H9 (cell line): Measurements from ENCODE around the gene ULK4. TPM values are rescaled to one million over a fixed set of nuclear protein-coding genes. Genes with fewer than 3 reads are reported as not detected.

ENCODE experiments used
- DNase-seq: peaks from one replicate; pipeline ENCODE4 v3.0.0-alpha.2; 2017
- H2AFZ ChIP-seq: one replicate; pipeline ENCODE4 v1.6.1; 2013; ENCODE audit warnings: mild to moderate bottlenecking, low read length, control low read depth, moderate library complexity
- H2AK5ac ChIP-seq: 2 replicates; pipeline ENCODE4 v1.6.1; 2013; ENCODE audit warnings: low read length, control low read depth, mixed read lengths; ENCODE audit not compliant: insufficient read length
- H2BK120ac ChIP-seq: one replicate; pipeline ENCODE4 v1.6.1; 2013; ENCODE audit warnings: low read depth, mild to moderate bottlenecking, low read length, control low read depth, inconsistent platforms; ENCODE audit not compliant: poor library complexity, severe bottlenecking
- H2BK12ac ChIP-seq: 2 replicates; pipeline ENCODE4 v1.6.1; 2013; ENCODE audit warnings: low read length, control low read depth, mixed read lengths, low read depth; ENCODE audit not compliant: insufficient read length
- H2BK15ac ChIP-seq: 2 replicates; pipeline ENCODE4 v1.6.1; 2013; ENCODE audit warnings: low read depth, low read length, control low read depth
- H2BK20ac ChIP-seq: one replicate; pipeline ENCODE4 v1.6.1; 2013; ENCODE audit warnings: low read depth, mild to moderate bottlenecking, low read length, control low read depth, inconsistent platforms; ENCODE audit not compliant: poor library complexity, severe bottlenecking
- H2BK5ac ChIP-seq: 2 replicates; pipeline ENCODE4 v1.6.1; 2013; ENCODE audit warnings: low read length, control low read depth, mixed read lengths; ENCODE audit not compliant: insufficient read length
- H3K14ac ChIP-seq: 2 replicates; pipeline ENCODE4 v1.6.1; 2013; ENCODE audit warnings: low read length, control low read depth; ENCODE audit not compliant: insufficient read depth
- H3K18ac ChIP-seq: 2 replicates; pipeline ENCODE4 v1.6.1; 2013; ENCODE audit warnings: low read depth, mild to moderate bottlenecking, mixed read lengths, low read length, control low read depth; ENCODE audit not compliant: insufficient read length
- H3K23ac ChIP-seq: 2 replicates; pipeline ENCODE4 v1.6.1; 2013; ENCODE audit warnings: low read length, control low read depth, mixed read lengths, low read depth; ENCODE audit not compliant: insufficient read length
- H3K23me2 ChIP-seq: 2 replicates; pipeline ENCODE4 v1.6.1; 2013; ENCODE audit warnings: low read depth, mild to moderate bottlenecking, mixed read lengths, low read length, control low read depth; ENCODE audit not compliant: insufficient read length, poor library complexity, severe bottlenecking
- H3K27ac ChIP-seq: 2 replicates; pipeline ENCODE4 v1.5.1; 2013; ENCODE audit warnings: low read length, control low read depth, mixed read lengths, low read depth; ENCODE audit not compliant: insufficient read length
- H3K27me3 ChIP-seq: 2 replicates; pipeline ENCODE4 v1.6.1; 2013; ENCODE audit warnings: low read length, control low read depth, inconsistent platforms; ENCODE audit not compliant: insufficient read depth
- H3K4ac ChIP-seq: 2 replicates; pipeline ENCODE4 v1.6.1; 2013; ENCODE audit warnings: low read depth, mild to moderate bottlenecking, control low read depth, inconsistent platforms, low read length, moderate library complexity
- H3K4me1 ChIP-seq: 2 replicates; pipeline ENCODE4 v1.6.1; 2013; ENCODE audit warnings: low read length, control low read depth, inconsistent platforms; ENCODE audit not compliant: insufficient read depth
- H3K4me2 ChIP-seq: 2 replicates; pipeline ENCODE4 v1.6.1; 2013; ENCODE audit warnings: low read length, control low read depth, mixed read lengths; ENCODE audit not compliant: insufficient read length, insufficient read depth
- H3K56ac ChIP-seq: 2 replicates; pipeline ENCODE4 v1.6.1; 2013; ENCODE audit warnings: low read depth, mild to moderate bottlenecking, mixed read lengths, low read length, control low read depth; ENCODE audit not compliant: insufficient read length
- H3K79me1 ChIP-seq: 2 replicates; pipeline ENCODE4 v1.6.1; 2013; ENCODE audit warnings: low read depth, mild to moderate bottlenecking, moderate library complexity, low read length, control low read depth, inconsistent platforms; ENCODE audit not compliant: insufficient read depth, poor library complexity, severe bottlenecking
- H3K79me2 ChIP-seq: 2 replicates; pipeline ENCODE4 v1.6.1; 2013; ENCODE audit warnings: low read length, control low read depth, inconsistent platforms; ENCODE audit not compliant: insufficient read depth
- H3K9ac ChIP-seq: 2 replicates; pipeline ENCODE4 v1.6.1; 2013; ENCODE audit warnings: low read length, control low read depth, mixed read lengths; ENCODE audit not compliant: insufficient read length; ENCODE audit errors: extremely low read depth
- H3K9me3 ChIP-seq: one replicate; pipeline ENCODE4 v1.6.1; 2013; ENCODE audit warnings: low read depth, low read length, inconsistent platforms; ENCODE audit not compliant: control insufficient read depth
- H3T11ph ChIP-seq: one replicate; pipeline ENCODE4 v1.6.1; 2013; ENCODE audit warnings: mild to moderate bottlenecking, low read length, control low read depth, inconsistent platforms
- H4K20me1 ChIP-seq: one replicate; pipeline ENCODE4 v1.6.1; 2013; ENCODE audit not compliant: control insufficient read depth, insufficient read length, insufficient read depth
- H4K5ac ChIP-seq: 2 replicates; pipeline ENCODE4 v1.6.1; 2013; ENCODE audit warnings: low read depth, mild to moderate bottlenecking, mixed read lengths, low read length, control low read depth; ENCODE audit not compliant: insufficient read length
- H4K8ac ChIP-seq: replicated peaks from 2 replicates; pipeline ENCODE4 v1.6.1; 2013; ENCODE audit warnings: low read length, control low read depth, mixed read lengths, low read depth; ENCODE audit not compliant: insufficient read length
- H4K91ac ChIP-seq: 2 replicates; pipeline ENCODE4 v1.6.1; 2013; ENCODE audit warnings: low read depth, mild to moderate bottlenecking, moderate library complexity, mixed read lengths, low read length, control low read depth; ENCODE audit not compliant: insufficient read length
- H3K27ac Mint-ChIP-seq, 3 experiments: 2 replicates in 2 of 3; 3 replicates in 1 of 3; pipeline ENCODE4 v1.8.0; 2020 to 2021; ENCODE audit warnings: mixed read lengths in 3 of 3, mild to moderate bottlenecking in 1 of 3, moderate library complexity in 1 of 3
- H3K27me3 Mint-ChIP-seq: 2 replicates; pipeline ENCODE4 v1.8.0; 2021; ENCODE audit warnings: low read depth, mild to moderate bottlenecking, moderate library complexity, mixed read lengths
- H3K36me3 Mint-ChIP-seq, 3 experiments: 2 replicates in 2 of 3; 3 replicates in 1 of 3; pipeline ENCODE4 v1.8.0; 2020 to 2021; ENCODE audit warnings: low read depth in 3 of 3, mixed read lengths in 3 of 3; ENCODE audit not compliant: insufficient read depth in 1 of 3
- H3K4me1 Mint-ChIP-seq, 2 experiments: 2 replicates each; pipeline ENCODE4 v1.8.0; 2020; ENCODE audit warnings: mixed read lengths in 2 of 2
- H3K4me3 Mint-ChIP-seq, 2 experiments: 2 replicates in 1 of 2; 3 replicates in 1 of 2; pipeline ENCODE4 v1.8.0; 2020 to 2021; ENCODE audit warnings: mild to moderate bottlenecking in 2 of 2, mixed read lengths in 2 of 2, moderate library complexity in 1 of 2
- H3K9me3 Mint-ChIP-seq, 2 experiments: 2 replicates in 1 of 2; 3 replicates in 1 of 2; pipeline ENCODE4 v1.8.0; 2020; ENCODE audit warnings: mild to moderate bottlenecking in 2 of 2, mixed read lengths in 2 of 2, moderate library complexity in 1 of 2
- CTCF ChIP-seq: fragments of 200-600 bp; sonication (generic); conservative IDR thresholded peaks from 3 replicates; pipeline ENCODE4 v1.8.0; 2021; ENCODE audit warnings: antibody characterized with exemption, mild to moderate bottlenecking
- WGBS: extraction: QIAGEN DNeasy Blood & Tissue Kit; methylation state at CpG from one replicate; pipeline ENCODE4 v1.1.7; 2013; ENCODE audit warnings: missing lambda C conversion rate, low lambda C conversion rate, mixed read lengths; ENCODE audit not compliant: insufficient read length; ENCODE audit errors: extremely low coverage; 5-methylcytosine and 5-hydroxymethylcytosine counted together
- total RNA-seq: library from RNA; stranded (reverse); gene quantifications from 2 replicates; pipeline ENCODE4 v1.2.1, GENCODE V29; 2021

ULK4 gene
- total RNA-seq, 1 experiment from 2014 or later: 12.9 TPM

- Histone ChIP-seq H2BK15ac (no peak overlapping the region), H4K20me1 (no peaks in the 10 kb centered on the region), H4K5ac (no peak overlapping the region), H3T11ph (no peak overlapping the region), H3K18ac (no peak overlapping the region), H3K14ac (no peak overlapping the region), H3K9me3 (no peaks in the 10 kb centered on the region), H3K23ac (no peak overlapping the region), H2BK20ac (no peak overlapping the region), H4K91ac (no peak overlapping the region), H3K79me2 (no peaks in the 10 kb centered on the region), H4K8ac (no peak overlapping the region), H2AK5ac (no peak overlapping the region), H2BK12ac (no peak overlapping the region), H3K9ac (no peak overlapping the region), H3K56ac (no peak overlapping the region), H2BK5ac (no peak overlapping the region), H3K23me2 (no peaks in the 10 kb centered on the region), H3K79me1 (no peaks in the 10 kb centered on the region), H3K4me1 (no peaks in the 10 kb centered on the region), H3K4me2 (no peak overlapping the region), H2AFZ (no peak overlapping the region), H2BK120ac (no peak overlapping the region), H3K27ac (no peak overlapping the region), H3K4ac (no peak overlapping the region), H3K27me3 (no peaks in the 10 kb centered on the region)
- Mint-ChIP-seq H3K27ac (no peak overlapping the region), H3K27me3 (no peaks in the 10 kb centered on the region; the same call in 1 of the 2 replicates), H3K9me3 (peaks cover 8 to 12% of the 10 kb centered on the region in 2 experiments), H3K4me1 (no peaks in the 10 kb centered on the region), H3K36me3 (peaks cover 2 to 9% (median 2%) of the 10 kb centered on the region in 3 experiments; a peak in 5 of 7 replicates), H3K4me3 (no peak overlapping the region)
- no peak for DNase-seq
- no peak for TF ChIP-seq CTCF
- no CpG with 5 or more reads among the region's 4 CpGs for WGBS
Measured at GRCh38 chr3:42005401-42005800, 43.5 kb upstream of the ULK4 start.
